Left cardiac atrium (tissue), 4 donors: ENCODE measurements around the gene PBX4. TPM values are rescaled to one million over a fixed set of nuclear protein-coding genes. Genes with fewer than 3 reads are reported as not detected.
"Not testable (repeated sequence)": the region's sequence is repeated elsewhere in the genome, so short reads cannot be mapped to it uniquely, and the experiment has no call there.

ENCODE experiments used
- ATAC-seq, 2 donors: fragments of 200-7000 bp; cut with Tn5 transposase; one replicate each; pipeline ENCODE4 v1.9.1; 2020; ENCODE audit warnings: mild to moderate bottlenecking in 2 of 2, moderate library complexity in 2 of 2
- DNase-seq: peaks from one replicate; pipeline ENCODE4 v3.0.0-alpha.2; 2020
- intact Hi-C, 2 donors: fragments of 100-400 bp; cut with DNase I; formaldehyde crosslinking; loops; one replicate each; pipeline versions ENCODE4 v1.14.1 to v1.15.1; 2022 to 2023
- total RNA-seq, 2 donors: library from RNA; stranded (reverse); fragmentation: NEBNext Ultra II Directional; extraction: Animal tissue kit (Norgen Biotek cat#: 25700); gene quantifications; one replicate each; pipeline ENCODE4 v1.2.1, GENCODE V29; 2021
- donor health status: DM: no; HTN: yes; CAD: no.
- donor health status: DM: no; HTN: yes; CAD: no; lungs with severe emphysema.
- donor health status: DM: yes; HTN: yes; CAD: no.
- donor health status: Dilated cardiomyopathy.

The PBX4 gene
- total RNA-seq, 2 donors from 2014 or later: 0.35 to 0.37 TPM

DNA sequence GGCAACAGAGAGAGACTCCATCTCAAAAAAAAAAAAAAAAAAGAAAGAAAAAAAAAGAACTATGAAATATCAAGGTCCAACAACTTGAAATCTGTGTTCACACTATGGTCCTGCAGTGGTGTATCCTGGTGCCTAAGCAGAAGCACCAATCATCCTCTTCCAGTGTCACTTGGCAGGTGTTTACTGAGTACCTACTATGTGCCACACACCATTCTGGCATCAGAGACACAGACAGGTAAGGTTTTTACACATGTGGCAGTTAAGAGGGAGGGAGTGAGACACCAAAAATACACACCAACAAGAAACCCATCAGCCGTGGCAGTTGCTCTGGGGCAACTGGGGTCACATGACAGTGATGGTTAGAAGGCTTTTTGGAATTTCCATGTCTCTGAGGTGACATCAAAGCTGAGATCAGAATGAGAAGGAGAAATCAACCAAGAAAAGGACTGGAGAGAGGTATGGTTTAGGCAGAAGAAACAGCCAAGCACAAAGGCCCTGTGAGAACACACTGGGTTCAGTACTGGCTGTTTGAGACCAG, 17.6 kb downstream of the PBX4 start:
- DNase-seq: no peak
- no peak for ATAC-seq
- intact Hi-C loops: no loop called here

DNA sequence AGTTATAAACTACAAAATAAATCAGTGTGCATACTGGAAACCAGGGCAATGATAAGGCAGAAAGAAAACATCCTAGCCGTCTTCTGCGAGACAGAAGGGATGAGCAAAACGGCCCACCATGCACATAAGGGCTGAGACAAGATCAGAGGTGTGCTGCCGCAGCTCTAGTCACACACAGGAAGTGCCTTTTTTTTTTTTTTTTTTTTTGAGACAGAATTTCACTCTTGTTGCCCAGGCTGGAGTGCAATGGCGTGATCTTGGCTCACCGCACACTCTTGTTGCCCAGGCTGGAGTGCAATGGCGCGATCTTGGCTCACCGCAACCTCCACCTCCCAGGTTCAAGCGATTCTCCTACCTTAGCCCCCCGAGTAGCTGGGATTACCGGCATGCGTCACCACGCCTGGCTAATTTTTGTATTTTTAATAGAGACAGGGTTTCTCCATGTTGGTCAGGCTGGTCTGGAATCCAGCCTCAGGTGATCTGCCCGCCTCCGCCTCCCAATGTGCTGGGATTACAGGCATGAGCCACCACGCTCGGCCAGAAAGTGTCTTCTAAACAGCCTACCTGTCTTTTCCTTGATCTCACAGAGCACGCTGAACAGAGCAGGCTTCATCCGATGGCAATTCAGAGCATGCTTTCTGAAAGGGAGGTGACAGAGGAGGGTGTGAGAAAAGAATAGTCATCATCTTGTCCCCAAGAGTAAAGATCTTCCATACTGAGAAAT, 19.6 kb downstream of the PBX4 start:
- DNase-seq, intact Hi-C loops: not testable (repeated sequence)
- ATAC-seq: peak in 1 of 2 donors; percentile 54

DNA sequence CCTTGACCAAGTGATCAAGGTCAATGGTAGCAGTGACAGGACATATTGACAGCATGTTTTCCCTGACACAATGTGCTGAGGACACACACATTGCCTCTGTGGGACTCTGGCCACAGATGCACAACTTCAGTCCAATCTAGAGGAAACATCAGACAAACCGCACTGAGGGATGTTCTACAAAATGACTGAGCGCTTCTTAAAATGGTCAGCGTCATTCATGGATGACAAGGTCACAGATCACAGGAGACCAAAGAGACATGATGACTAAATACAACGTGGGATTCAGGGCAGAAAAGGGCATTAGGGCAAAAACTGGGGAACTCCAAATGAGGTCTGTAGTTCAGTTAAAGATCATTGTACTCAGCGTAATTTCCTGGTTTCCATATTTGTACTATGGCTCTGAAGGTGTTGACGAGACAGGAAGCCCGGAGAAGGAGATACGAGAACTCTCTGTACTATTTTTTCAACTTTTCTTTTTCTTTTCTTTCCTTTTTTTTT, 20.6 kb downstream of the PBX4 start:
- no peak for DNase-seq
- intact Hi-C loops: no loop called here
- ATAC-seq: no peak

DNA sequence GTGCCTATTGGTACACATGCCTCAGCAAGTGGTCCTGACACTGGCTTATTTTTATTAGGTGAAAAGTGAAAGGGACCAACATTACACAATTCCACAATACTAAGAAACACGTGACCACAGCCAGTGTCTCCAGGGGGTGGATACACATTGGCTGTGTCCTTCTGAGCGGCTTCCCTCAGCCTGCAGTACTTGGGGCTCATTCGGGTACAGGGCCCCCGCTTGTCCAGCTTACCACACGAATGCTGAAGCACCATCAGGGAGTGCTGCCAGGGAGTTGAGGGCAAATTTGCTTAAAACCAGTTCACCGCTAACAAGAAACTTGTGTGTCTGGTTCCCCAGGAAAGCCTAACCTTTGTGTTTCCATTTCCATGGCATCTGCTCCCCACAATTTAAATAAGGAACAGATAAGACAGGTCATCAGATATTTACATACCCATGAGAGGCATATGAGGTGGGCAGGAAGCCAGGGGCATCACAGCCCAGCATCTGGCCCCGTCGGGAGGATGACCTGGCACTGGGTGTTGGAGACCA, 23.3 kb downstream of the PBX4 start:
- DNase-seq: no peak
- peak in 1 of 2 donors; percentile 54 for ATAC-seq
- intact Hi-C loops: no loop called here

DNA sequence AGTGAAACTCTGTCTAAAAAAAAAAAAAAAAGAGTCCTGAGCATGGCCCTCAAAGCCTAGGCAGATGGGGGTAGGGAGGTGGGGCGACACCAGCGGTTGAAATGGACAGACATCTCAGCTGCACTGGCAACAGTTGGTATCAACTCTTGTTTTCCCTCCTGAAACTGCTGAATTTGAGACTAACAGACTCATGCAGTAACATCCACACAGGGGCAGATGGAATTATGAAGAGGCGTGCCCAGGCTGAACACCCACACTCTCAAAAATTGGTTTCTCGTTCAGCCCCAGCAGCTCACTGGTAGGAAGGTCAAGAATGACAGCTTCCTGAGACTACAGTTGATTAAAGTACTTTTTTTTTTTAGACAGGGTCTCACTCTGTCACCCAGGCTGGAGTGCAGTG, 24.1 kb downstream of the PBX4 start:
- intact Hi-C loops: no loop called here
- DNase-seq (no peak), ATAC-seq (no peak)

DNA sequence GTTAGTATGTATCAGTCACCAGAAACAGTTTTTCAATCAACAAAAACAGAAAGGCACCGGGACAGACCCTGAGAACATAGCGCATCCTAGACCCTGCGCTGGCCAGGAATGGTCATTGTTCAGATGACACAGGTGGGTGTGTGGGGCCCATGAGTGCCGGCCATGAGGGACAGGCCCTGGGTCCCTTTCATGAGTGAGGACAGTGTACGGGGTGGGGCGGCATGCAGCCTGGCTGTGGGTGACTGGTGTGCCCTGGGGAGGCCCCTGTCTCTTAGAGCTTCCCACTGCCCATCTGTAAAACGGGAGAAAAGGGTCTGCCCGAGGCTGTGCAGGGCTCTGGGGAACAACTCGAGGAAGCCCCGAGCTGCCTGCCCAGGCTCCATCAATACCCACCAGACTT, 25.8 kb downstream of the PBX4 start:
- ATAC-seq (no peak), DNase-seq (no peak)
- intact Hi-C loops: no loop called here

DNA sequence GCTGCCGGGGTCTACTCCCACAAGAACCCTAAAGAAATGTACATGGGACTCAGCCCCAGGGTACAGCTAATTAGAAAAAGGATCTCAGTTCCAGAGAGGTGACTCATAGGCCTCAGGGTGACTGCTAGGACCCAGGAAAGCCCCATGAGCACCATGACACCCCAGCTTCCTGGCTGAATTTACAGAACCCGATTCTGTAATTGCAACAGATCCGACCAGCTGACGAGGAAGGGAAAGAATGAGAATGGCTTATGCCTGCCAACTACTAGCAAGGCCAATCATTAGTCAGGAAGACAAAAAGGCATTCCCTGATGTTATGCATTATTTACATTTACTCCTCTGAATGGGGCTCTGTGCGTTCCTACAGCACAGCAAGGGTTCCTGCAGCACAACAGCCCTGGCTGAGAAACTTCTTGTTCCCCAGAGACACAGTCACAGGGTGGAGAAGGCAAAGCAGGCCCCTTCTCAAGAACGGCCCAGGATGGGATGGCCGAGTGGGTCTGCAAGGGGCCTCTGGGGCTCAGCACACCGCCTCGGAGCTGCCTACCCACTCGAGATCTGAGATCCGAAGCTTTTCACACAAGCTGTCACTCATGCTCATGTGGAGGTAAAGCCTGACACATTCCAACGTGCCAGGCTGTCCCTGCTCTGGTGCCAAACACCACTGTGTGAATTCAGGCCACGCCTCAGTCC, 27.2 kb downstream of the PBX4 start:
- no peak for DNase-seq
- intact Hi-C loops: no loop called here
- ATAC-seq: peak; percentile 48 to 60

DNA sequence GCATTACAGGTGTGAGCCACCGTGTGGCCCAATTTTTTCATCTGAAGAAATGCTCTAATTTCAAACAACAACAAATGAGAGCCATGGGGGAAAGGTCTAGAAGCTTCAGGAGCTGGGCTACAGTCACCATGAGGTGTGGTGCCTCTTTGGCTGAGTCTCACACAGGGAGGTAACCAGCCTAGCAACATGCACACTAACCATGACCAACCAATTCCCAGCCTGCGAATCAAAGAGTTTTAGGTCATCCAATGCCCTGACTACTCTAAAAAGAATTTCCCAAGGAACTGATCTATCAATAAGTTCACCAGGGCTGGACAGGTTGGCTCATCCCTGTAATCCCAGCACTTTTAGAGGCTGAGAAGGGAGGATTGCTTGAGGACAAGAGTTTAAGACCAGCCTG, 29.9 kb downstream of the PBX4 start:
- DNase-seq (no peak), ATAC-seq (no peak)
- intact Hi-C loops: no loop called here

DNA sequence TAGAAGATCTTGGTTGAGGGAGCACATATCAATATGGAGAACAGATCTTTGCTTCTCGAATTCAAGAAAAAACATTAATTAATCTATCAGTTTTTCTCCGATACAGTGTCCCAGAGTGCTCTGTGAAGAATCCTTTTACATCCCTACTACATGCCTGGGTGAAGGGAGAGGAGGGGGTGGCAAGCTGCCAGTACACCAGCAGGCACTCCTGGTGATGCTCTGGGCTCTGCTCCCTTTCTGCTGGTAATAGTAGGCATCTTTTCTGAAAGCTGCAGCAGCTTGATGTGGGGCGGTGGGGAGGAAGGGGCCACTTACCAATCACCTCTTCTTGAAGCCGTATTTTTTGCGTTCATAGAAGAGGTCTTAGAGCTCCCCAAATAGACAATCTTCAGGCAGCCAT, 30.7 kb downstream of the PBX4 start:
- intact Hi-C loops: no loop called here
- DNase-seq (no peak), ATAC-seq (no peak)

DNA sequence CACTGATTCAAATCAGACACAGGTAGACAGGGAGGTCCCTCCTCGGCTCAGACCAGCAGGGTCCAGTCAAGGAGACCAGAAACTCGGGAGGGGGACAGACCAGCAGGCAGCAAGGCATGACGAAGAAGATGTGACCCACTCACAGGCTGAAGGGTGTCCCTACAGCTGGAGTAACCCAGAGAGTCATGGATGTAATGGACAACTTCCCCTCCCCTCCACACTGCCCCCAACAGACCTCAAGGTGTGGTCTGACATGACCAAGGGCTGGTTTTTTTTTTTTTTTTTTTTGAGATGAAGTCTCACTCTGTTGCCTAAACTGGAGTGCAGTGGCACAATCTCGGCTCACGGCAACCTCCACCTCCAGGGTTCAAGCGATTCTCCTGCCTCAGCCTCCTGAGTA, 34.1 kb downstream of the PBX4 start:
- intact Hi-C loops: no loop called here
- ATAC-seq (no peak), DNase-seq (no peak)

DNA sequence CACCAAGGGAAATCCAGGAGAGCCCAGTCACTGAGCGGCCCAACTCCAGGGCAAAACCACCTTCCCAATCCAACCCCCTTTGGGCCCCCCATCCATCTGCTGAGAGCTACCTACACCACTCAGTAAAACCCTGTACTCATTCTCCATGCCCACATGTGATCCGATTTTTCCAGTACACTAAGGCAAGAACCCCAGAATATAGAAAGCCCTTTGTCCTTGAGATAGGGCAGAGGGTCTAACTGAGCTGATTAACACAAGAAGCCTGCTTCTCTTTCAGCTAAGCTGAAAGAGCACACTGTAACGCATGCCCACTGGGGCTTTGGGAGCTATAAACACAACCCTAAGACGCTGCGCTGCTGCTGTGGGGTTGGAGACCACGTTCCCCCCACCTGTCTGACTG, 36.0 kb downstream of the PBX4 start:
- DNase-seq: no peak
- intact Hi-C loops: no loop called here
- ATAC-seq: no peak

DNA sequence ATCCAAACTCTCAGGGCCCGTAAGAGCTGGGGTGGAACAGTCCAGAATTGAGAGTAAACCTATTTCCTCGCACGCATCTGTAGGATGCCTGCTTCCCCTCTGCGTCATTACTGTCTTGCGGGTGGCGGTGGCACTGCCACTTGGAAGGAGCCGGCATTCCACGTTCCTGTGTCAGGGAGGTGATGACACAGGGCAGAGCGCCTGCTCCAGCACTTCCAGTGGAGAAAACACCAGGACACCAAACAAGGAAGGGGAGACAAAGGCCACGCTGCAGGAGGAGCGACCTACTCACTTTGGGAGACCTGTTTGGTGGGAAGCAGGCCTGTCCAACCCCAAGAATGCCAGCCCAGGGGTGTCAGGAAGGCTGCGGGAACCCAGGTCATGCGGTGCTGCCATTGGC, 37.1 kb downstream of the PBX4 start:
- intact Hi-C loops: no loop called here
- DNase-seq: no peak
- peak; percentile 44 to 75 for ATAC-seq

DNA sequence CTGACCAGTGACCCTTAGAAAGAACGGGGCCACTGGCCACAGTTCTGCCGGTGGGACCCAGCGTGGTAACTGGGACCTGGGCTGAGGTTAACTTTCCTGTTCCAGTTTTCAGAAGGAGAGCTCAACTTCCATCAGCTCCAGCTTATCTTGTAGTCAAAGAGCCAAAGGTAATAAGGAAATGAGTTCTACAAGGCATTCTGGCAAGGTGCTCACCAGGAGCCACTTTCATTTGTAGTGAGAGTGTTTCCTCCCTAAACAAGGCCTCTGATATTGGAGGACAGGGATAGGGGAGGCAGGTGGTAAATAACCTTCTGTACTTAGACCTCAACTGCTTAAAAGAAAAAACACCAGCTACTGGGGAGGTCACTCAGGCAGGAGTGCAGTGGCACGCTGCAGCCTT, 38.1 kb downstream of the PBX4 start:
- ATAC-seq (no peak), DNase-seq (no peak)
- intact Hi-C loops: no loop called here

DNA sequence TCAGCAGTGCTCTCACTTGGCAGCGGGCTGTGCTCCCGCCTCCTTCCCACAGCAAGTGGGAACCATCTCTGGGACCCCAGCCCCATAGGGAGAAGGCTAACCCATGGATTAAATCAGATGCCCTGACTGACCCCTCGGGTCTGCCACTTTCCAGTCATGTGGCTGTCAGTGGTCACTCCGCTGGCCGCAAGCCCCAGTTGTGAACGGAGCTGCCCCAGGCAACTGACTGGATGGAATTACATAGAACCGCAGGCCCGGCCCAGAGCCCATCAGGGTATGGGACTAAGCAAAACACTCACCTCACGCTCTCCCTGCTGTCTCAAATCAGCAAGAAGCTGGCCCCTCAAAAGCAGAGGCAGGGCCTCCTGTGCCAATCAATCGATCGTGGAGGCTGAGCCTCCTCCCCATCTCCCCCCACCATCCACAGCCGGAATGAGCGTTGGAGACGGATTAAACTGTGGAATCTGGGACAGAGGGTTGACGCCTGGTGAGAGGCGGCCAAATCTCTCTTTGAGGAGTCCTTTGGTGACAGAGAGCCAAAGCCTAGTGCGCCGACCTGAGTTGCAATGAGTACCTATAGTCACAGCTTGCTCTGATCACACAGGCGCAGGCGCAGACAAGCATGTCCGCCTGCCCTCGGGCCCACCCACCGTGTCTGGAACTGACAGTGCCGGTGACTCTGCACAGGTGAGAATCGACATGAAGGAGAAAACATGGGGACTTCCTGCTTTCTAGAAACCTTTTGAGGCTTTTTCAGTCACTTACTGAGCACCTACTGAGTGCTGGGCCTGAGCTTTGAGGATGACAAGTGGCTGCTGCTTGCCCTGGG, 38.7 kb downstream of the PBX4 start:
- DNase-seq: no peak
- no peak for ATAC-seq

DNA sequence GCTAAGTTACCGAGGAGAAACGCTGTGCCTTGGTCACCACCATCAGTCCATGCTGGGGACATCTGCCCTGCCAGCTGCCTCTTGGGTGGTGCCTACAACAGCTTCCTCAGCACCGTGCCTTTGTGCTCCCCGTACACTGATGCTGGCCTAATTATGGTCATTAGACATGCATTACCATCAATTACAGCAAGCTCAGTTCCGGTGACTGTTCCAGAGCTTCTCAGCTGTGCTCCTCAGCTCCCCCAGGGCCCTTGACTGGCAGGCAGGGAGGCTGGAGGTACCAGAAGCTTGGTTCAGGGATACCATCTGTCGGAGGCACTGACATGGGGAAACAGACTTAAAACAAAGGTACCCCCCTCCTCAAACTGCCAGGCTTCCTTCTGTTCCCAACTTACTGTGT, 40.2 kb downstream of the PBX4 start:
- ATAC-seq: no peak
- intact Hi-C loops: no loop called here
- DNase-seq: no peak

More for the DNA sequence above, 38.7 kb downstream of the PBX4 start:
- intact Hi-C loops: no loop called here

DNA sequence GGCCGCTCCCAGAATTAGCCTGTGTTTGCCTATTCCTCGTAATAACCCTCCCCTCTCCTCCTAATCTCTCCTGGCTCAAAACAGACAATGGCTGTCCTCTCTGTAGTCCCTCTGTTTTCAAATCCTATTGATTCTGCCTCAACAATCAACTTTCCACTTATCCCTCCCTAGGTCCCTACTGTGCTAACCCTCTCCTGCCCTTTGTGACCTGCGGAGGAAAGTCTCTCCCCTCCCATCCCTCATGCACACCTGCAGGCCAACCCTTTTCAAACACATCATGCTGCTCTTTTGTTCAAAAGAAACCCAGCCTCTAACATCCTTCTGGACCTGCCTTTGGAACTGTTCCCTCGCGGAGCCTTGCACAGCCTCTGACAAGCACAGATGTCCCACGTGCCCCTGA, 43.1 kb downstream of the PBX4 start:
- DNase-seq (no peak), ATAC-seq (no peak)
- intact Hi-C loops: no loop called here

DNA sequence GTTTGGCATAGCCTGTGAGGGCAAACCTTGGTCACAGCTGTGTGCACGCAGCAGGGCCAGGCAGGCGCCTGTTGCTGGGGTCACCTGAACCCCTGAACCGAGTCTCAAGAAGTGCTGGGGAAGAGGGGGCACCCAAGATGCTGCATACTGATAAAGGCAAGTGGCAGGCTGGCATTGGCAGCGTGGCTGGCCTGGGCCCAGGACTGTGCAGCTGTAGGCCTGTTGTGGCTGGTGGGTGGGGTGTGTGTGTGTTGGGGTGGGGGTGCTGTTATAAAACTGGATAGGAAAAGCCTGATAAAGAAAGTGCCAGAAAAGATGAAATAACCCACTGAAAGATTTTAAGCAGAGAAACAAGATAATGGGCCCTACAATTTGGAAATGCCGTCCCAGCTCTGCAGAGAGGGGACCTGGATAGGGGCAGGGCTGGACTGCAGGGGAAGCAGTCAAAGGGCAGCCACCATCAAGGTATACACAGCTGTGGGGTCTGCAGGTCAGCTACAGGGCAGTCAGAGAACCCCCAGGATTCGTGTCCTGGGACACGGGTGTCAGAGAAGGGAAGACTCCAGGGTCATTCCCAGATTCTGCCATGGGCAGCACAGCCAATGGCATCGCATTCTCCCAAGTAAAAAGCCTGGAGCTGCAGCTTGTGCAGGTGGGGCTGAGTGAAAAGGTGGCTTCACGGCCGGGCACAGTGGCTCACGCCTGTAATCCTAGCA, 47.3 kb downstream of the PBX4 start:
- intact Hi-C loops: no loop called here

DNA sequence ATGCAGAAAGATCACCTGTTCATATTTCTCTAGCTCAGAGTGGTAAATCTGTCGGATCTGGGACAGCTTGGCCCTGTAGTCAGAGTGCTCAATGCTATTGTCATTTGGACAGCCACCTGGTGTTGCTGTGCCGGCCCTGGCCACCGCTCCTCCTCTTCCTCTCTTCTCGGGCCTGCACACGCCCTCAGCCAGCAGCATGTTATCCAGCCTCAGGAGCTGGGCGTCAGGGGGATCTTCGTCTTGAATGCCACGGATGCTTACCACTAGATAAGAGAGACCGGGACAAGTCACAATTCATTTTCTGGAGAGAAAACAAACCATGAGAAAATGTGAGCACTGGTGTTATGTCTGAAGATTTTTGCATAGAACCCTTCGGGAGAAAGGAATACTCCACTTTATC, 47.9 kb downstream of the PBX4 start:
- ATAC-seq (no peak), DNase-seq (no peak)
- intact Hi-C loops: no loop called here

More for the DNA sequence above, 47.3 kb downstream of the PBX4 start:
- no peak for DNase-seq
- ATAC-seq: no peak
